HEK293 (cell line): Measurements from ENCODE around the gene ATG101.
"Not testable (repeated sequence)": the region's sequence is repeated elsewhere in the genome, so short reads cannot be mapped to it uniquely, and the experiment has no call there.

Source experiments
- CTCF ChIP-seq: fragments of 450-650 bp; formaldehyde crosslinking; IDR thresholded peaks from 2 replicates; pipeline ENCODE4 v1.5.1; 2016; ENCODE audit warnings: missing biosample characterization, missing genetic modification characterization
- ELK4 ChIP-seq: IDR thresholded peaks from 2 replicates; pipeline ENCODE4 v1.6.1; 2011; ENCODE audit warnings: mild to moderate bottlenecking, low read depth, low read length, borderline replicate concordance
- PATZ1 ChIP-seq: fragments of 450-650 bp; formaldehyde crosslinking; IDR thresholded peaks from 2 replicates; pipeline ENCODE4 v1.5.1; 2016; ENCODE audit warnings: missing biosample characterization, missing genetic modification characterization
- ZNF132 ChIP-seq: fragments of 450-650 bp; formaldehyde crosslinking; IDR thresholded peaks from 2 replicates; pipeline ENCODE4 v1.5.1; 2017; ENCODE audit warnings: missing biosample characterization, missing genetic modification characterization, borderline replicate concordance
- ZNF18 ChIP-seq: fragments of 450-650 bp; formaldehyde crosslinking; IDR thresholded peaks from 2 replicates; pipeline ENCODE4 v1.5.1; 2016; ENCODE audit warnings: missing biosample characterization, missing genetic modification characterization
- ZSCAN30 ChIP-seq: fragments of 450-650 bp; IDR thresholded peaks from 2 replicates; pipeline ENCODE4 v1.5.1; 2018; ENCODE audit warnings: missing biosample characterization, mild to moderate bottlenecking, missing genetic modification characterization, moderate library complexity

GRCh38 chr12:52104431-52105089 lies 34.8 kb downstream of the ATG101 start:
- not testable (repeated sequence) for TF ChIP-seq ELK4; ZNF18; ZNF132 (tag by site-specific recombination); CTCF; PATZ1 (tag by site-specific recombination); ZSCAN30 (tag by site-specific recombination)
